Measurements from ENCODE around the gene RGS3. TPM values are rescaled to one million over a fixed set of nuclear protein-coding genes. Genes with fewer than 3 reads are reported as not detected.

RGS3 gene
- total and polyA plus RNA-seq, 7 donors, result 26.9 to 50.7 (median 38.3) TPM

DNA sequence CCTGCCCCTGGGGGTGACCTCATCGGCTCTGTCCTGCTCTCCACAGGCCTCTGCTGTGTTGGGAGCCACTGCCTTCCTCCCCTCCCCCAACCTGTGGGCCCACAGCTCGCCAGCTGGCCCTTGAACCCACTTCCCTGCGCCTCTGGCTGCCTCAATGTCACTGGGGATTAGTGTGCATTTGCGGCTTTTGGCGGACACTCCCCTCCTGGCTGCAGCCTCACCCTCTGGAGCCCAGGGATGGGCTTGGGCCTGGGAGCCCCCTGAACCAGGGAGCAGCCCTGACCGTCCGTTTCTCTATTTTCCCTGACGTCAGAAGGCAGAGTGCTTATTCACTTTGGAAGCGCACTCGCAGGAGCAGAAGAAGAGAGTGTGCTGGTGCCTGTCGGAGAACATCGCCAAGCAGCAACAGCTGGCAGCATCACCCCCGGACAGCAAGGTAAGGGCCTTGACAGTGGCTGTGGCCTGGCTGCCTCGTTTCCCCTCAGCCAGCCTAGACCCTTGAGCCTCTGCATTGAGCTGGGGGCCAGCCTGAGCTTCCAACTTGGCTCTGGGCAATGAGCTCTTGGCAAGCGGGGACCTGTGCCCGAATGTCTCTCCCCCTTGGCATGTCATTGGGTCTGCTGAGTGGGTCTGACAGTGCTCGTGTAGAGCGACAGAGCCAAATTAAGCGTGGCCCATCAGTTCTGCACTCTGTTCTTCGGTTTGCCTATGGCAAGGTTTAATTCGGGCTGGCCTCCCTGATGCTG lies 73.1 kb downstream of the RGS3 start:
- Histone ChIP-seq H3K27ac (peak overlapping the region in 3 of 4 donors; percentile 5 to 33 (median 22)), H3K9me3 (no peaks in the 10 kb centered on the region), H3K4me3 (no peak overlapping the region), H3K27me3 (no peaks in the 10 kb centered on the region), H3K36me3 (peaks cover 0 to 23% (median 11%) of the 10 kb centered on the region in 4 donors), H3K4me1 (peaks cover 0 to 16% (median 0%) of the 10 kb centered on the region in 4 donors)
- TF ChIP-seq POLR2AphosphoS5 (IDR thresholded peaks at IDR 0.05), result peak in 1 of 4 donors; percentile 36
- TF ChIP-seq, protein P1, sequence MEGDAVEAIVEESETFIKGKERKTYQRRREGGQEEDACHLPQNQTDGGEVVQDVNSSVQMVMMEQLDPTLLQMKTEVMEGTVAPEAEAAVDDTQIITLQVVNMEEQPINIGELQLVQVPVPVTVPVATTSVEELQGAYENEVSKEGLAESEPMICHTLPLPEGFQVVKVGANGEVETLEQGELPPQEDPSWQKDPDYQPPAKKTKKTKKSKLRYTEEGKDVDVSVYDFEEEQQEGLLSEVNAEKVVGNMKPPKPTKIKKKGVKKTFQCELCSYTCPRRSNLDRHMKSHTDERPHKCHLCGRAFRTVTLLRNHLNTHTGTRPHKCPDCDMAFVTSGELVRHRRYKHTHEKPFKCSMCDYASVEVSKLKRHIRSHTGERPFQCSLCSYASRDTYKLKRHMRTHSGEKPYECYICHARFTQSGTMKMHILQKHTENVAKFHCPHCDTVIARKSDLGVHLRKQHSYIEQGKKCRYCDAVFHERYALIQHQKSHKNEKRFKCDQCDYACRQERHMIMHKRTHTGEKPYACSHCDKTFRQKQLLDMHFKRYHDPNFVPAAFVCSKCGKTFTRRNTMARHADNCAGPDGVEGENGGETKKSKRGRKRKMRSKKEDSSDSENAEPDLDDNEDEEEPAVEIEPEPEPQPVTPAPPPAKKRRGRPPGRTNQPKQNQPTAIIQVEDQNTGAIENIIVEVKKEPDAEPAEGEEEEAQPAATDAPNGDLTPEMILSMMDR (IDR thresholded peaks at IDR 0.05), result no peak
- intact Hi-C loops (cut with DNase I), result no loop called here
- WGBS, 2 donors, result 84 to 88% methylated on average over 21 of the region's 21 CpGs
- DNase-seq, result peak; percentile 81

DNA sequence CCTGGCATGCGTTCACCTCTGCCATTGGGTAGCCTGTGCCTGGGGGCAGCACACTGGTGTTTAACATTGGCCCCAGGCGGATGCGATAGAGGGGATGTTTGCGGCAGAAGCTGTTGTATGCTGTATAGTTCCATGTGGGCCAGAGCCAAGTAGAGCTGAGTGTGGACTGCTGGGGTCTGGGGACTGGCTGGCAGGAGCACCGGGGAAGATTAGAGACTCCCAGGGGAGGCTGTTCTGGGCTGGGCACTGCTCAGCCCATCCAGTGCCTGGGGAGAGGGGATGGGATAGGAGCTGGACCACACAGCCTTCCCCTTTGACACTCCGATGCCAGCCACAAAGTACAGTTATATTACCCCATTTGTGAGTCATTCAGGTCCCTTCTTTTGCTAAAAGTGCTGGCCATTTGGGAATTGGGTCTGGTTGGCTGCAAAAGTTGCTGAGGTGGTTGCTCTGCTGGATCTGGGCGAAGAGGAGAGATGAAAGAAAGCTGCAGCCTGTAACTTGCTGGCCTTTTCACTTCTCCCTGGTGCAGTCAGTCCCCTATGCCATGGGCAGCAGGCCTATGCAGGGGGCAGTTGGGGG lies 73.8 kb downstream of the RGS3 start:
- peak; percentile 49 for DNase-seq
- intact Hi-C loops (cut with DNase I), result no loop called here
- Histone ChIP-seq H3K36me3 (peaks cover 0 to 28% (median 17%) of the 10 kb centered on the region in 4 donors), H3K27ac (peak overlapping the region in 1 of 4 donors; percentile 22), H3K4me3 (no peak overlapping the region), H3K27me3 (no peaks in the 10 kb centered on the region), H3K4me1 (peaks cover 0 to 16% (median 0%) of the 10 kb centered on the region in 4 donors), H3K9me3 (no peaks in the 10 kb centered on the region)
- no peak for TF ChIP-seq POLR2AphosphoS5 (IDR thresholded peaks at IDR 0.05)
- no peak for TF ChIP-seq EP300 (IDR thresholded peaks at IDR 0.05)
- TF ChIP-seq, protein P1 (IDR thresholded peaks at IDR 0.05), result no peak
- TF ChIP-seq POLR2A (IDR thresholded peaks at IDR 0.05), result no peak
- WGBS, 2 donors, result 92 to 93% methylated on average over 7 of the region's 7 CpGs

DNA sequence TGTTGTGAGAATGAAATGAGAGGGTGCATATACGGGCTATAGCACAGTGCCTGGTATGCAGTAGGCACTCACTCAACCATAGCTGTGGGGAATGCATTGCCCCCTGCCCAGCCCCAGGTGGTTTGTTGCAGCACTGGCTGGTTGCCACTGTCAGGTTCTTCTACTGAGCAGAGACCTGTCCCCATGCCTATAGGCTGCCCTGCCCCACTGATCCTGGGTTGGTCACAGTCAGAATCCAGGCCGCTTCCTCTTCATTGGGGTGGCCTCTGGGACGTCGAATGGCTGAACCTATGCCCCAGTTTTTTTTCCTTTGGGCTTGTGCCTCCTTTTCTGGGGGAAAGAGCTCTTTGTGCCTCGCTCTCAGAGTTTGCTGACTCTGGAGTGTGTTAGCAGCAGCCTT lies 74.6 kb downstream of the RGS3 start:
- 76 to 82% methylated on average over 5 of the region's 5 CpGs for WGBS, 2 donors
- peaks cover 0 to 16% (median 0%) of the 10 kb centered on the region in 4 donors for H3K4me1 ChIP-seq
- H3K4me3 ChIP-seq, result no peak overlapping the region
- H3K36me3 ChIP-seq, result peaks cover 0 to 28% (median 20%) of the 10 kb centered on the region in 4 donors
- H3K27ac ChIP-seq, result no peak overlapping the region
- no peaks in the 10 kb centered on the region for H3K9me3 ChIP-seq
- no peaks in the 10 kb centered on the region for H3K27me3 ChIP-seq
- intact Hi-C loops (cut with DNase I), result no loop called here
- TF ChIP-seq, protein P1 (IDR thresholded peaks at IDR 0.05), result no peak
- TF ChIP-seq POLR2A (IDR thresholded peaks at IDR 0.05) (no peak), POLR2AphosphoS5 (IDR thresholded peaks at IDR 0.05) (no peak), EP300 (IDR thresholded peaks at IDR 0.05) (no peak)
- peak; percentile 52 for DNase-seq

DNA sequence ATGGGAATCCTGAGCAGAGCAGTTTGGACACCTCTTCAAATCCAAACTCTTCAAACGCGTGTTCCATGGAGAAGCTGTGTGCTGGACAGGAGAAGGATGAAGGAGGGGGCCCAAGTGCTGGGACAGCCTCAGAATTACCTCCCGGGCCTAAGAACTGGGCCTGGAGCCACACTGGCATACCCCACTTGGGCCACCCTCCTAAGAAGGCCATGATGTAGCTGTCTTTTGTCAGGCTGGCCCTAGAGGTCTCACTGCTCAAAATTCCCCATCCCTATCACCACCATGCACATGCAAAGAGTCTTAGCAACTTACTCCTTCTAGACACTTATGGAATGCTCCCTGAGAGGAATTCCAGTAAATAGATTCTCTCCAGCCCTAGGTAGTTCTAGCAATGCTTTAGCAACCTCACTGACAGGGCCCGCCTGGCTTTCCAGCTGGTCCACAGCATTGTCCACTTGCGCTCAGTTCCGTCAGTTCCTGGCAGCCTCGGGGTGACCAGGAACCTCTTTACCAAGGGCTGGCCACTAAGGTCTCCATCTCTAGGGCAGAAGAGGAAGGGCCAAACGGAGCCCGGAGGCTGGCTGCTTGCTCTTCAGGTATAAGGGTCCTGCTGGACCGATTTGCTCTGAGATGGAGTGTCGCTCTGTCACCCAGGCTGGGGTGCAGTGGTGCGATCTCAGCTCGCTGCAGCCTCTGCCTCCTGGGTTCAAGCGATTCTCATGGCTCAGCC lies 75.3 kb downstream of the RGS3 start:
- Histone ChIP-seq H3K4me1 (peaks cover 0 to 16% (median 0%) of the 10 kb centered on the region in 4 donors), H3K4me3 (no peak overlapping the region), H3K36me3 (peaks cover 0 to 30% (median 21%) of the 10 kb centered on the region in 4 donors), H3K27me3 (no peaks in the 10 kb centered on the region), H3K9me3 (no peaks in the 10 kb centered on the region), H3K27ac (no peak overlapping the region)
- TF ChIP-seq, protein P1 (IDR thresholded peaks at IDR 0.05), result no peak
- intact Hi-C loops (cut with DNase I), result no loop called here
- DNase-seq, result peak; percentile 51
- WGBS, 2 donors, result 95 to 96% methylated on average over 14 of the region's 14 CpGs

Data from sigmoid colon (tissue), 7 donors.